HEK293T (cell line): ENCODE results near the gene PPP1R9B.

ENCODE experiments used
- CTCF ChIA-PET: fragments of 350-600 bp; formaldehyde crosslinking; extraction: SDS; loops from one replicate; lab custom pipeline; 2021; ENCODE audit warnings: antibody characterized with exemption, inconsistent platforms; lab: Yijun Ruan, JAX
- POLR2A ChIA-PET: fragments of 350-600 bp; formaldehyde crosslinking; extraction: SDS; loops from one replicate; lab custom pipeline; 2020; ENCODE audit warnings: antibody characterized with exemption, inconsistent platforms; lab: Yijun Ruan, JAX
- DNase-seq: peaks from one replicate; pipeline ENCODE4 v3.0.0; 2012; ENCODE audit warnings: mixed read lengths; ENCODE audit errors: extremely low spot score
- ARNT ChIP-seq: fragments of 450-650 bp; IDR thresholded peaks from 2 replicates; pipeline ENCODE4 v1.6.1; 2017; ENCODE audit warnings: mild to moderate bottlenecking
- BHLHE40 ChIP-seq: fragments of 450-650 bp; IDR thresholded peaks from 2 replicates; pipeline ENCODE4 v1.6.1; 2016; ENCODE audit warnings: mild to moderate bottlenecking, moderate library complexity, borderline replicate concordance
- CTBP1 ChIP-seq: fragments of 450-650 bp; IDR thresholded peaks from 2 replicates; pipeline ENCODE4 v1.6.1; 2016; ENCODE audit warnings: borderline replicate concordance
- ELF4 ChIP-seq: fragments of 450-650 bp; IDR thresholded peaks from 2 replicates; pipeline ENCODE4 v1.6.1; 2017; ENCODE audit warnings: antibody characterized with exemption
- FOXA1 ChIP-seq: fragments of 450-650 bp; IDR thresholded peaks from 2 replicates; pipeline ENCODE4 v1.6.1; 2016; ENCODE audit warnings: mild to moderate bottlenecking
- FOXK2 ChIP-seq: fragments of 450-650 bp; IDR thresholded peaks from 2 replicates; pipeline ENCODE4 v1.6.1; 2016; ENCODE audit warnings: mild to moderate bottlenecking
- FOXM1 ChIP-seq: fragments of 450-650 bp; IDR thresholded peaks from 2 replicates; pipeline ENCODE4 v1.6.1; 2017; ENCODE audit warnings: mild to moderate bottlenecking, borderline replicate concordance
- HDGF ChIP-seq: fragments of 450-650 bp; IDR thresholded peaks from 2 replicates; pipeline ENCODE4 v1.6.1; 2017; ENCODE audit warnings: antibody characterized with exemption, borderline replicate concordance
- L3MBTL2 ChIP-seq: fragments of 450-650 bp; conservative IDR thresholded peaks from 2 replicates; pipeline ENCODE4 v1.6.1; 2016; ENCODE audit warnings: mild to moderate bottlenecking
- LEF1 ChIP-seq: fragments of 450-650 bp; IDR thresholded peaks from 2 replicates; pipeline ENCODE4 v1.6.1; 2017; ENCODE audit warnings: mild to moderate bottlenecking, borderline replicate concordance
- NFRKB ChIP-seq: fragments of 450-650 bp; IDR thresholded peaks from 2 replicates; pipeline ENCODE4 v1.6.1; 2016; ENCODE audit warnings: mild to moderate bottlenecking, moderate library complexity
- PKNOX1 ChIP-seq: fragments of 450-650 bp; IDR thresholded peaks from 2 replicates; pipeline ENCODE4 v1.6.1; 2016
- SP1 ChIP-seq: fragments of 450-650 bp; IDR thresholded peaks from 2 replicates; pipeline ENCODE4 v1.6.1; 2017
- SUZ12 ChIP-seq: fragments of 450-650 bp; IDR thresholded peaks from 2 replicates; pipeline ENCODE4 v1.6.1; 2016; ENCODE audit warnings: mild to moderate bottlenecking
- TARDBP ChIP-seq: fragments of 450-650 bp; IDR thresholded peaks from 2 replicates; pipeline ENCODE4 v1.6.1; 2016
- ZNF384 ChIP-seq: fragments of 450-650 bp; IDR thresholded peaks from 2 replicates; pipeline ENCODE4 v1.6.1; 2016

Gene PPP1R9B

GRCh38 chr17:50187751-50188530 is 37.5 kb upstream of the PPP1R9B start:
- DNase-seq: no peak
- POLR2A ChIA-PET: interaction anchor here (2.0 kb wide), 1 partner anchor 10 kb away, joined by 8 read pairs; no protein-coding TSS in a partner anchor
- CTCF ChIA-PET: interaction anchor here (1.0 to 1.5 kb wide), 3 partner anchors 10 to 18 kb away, joined by 4 to 5 read pairs (median 4); no protein-coding TSS in a partner anchor
- TF ChIP-seq FOXA1: no peak
- no peak for TF ChIP-seq ZNF384
- TF ChIP-seq LEF1: no peak
- no peak for TF ChIP-seq FOXK2
- TF ChIP-seq TARDBP: no peak
- no peak for TF ChIP-seq SP1
- no peak for TF ChIP-seq ELF4
- TF ChIP-seq ARNT: no peak
- no peak for TF ChIP-seq NFRKB
- no peak for TF ChIP-seq HDGF
- no peak for TF ChIP-seq PKNOX1
- no peak for TF ChIP-seq CTBP1
- TF ChIP-seq FOXM1: no peak
- TF ChIP-seq L3MBTL2: no peak
- TF ChIP-seq SUZ12: no peak
- no peak for TF ChIP-seq BHLHE40

- ChIA-PET POLR2A (interaction anchor here (2.0 kb wide), 1 partner anchor 10 kb away, joined by 8 read pairs; no protein-coding TSS in a partner anchor), CTCF (interaction anchor here (1.0 to 1.5 kb wide), 3 partner anchors 11 to 18 kb away, joined by 4 to 5 read pairs (median 4); no protein-coding TSS in a partner anchor)
- DNase-seq: no peak
- no peak for TF ChIP-seq ELF4
- TF ChIP-seq SP1: no peak
- no peak for TF ChIP-seq L3MBTL2
- no peak for TF ChIP-seq BHLHE40
- TF ChIP-seq ZNF384: no peak
- TF ChIP-seq FOXM1: no peak
- no peak for TF ChIP-seq FOXK2
- no peak for TF ChIP-seq SUZ12
- no peak for TF ChIP-seq NFRKB
Measured at GRCh38 chr17:50187394-50187725, 36.9 kb upstream of the PPP1R9B start.

GRCh38 chr17:50186661-50187393 is 36.4 kb upstream of the PPP1R9B start:
- CTCF ChIA-PET: interaction anchor here (1.5 kb wide), 2 partner anchors 11 to 13 kb away, joined by 4 to 5 read pairs; no protein-coding TSS in a partner anchor
- POLR2A ChIA-PET: interaction anchor here (2.0 kb wide), 1 partner anchor 9 kb away, joined by 8 read pairs; no protein-coding TSS in a partner anchor
- TF ChIP-seq ARNT (no peak), FOXK2 (no peak), FOXA1 (no peak)
- DNase-seq: no peak

GRCh38 chr17:50185631-50186471 is 35.4 kb upstream of the PPP1R9B start:
- CTCF ChIA-PET: no interaction called here
- POLR2A ChIA-PET: no interaction called here
- TF ChIP-seq SP1: no peak
- TF ChIP-seq SUZ12: no peak
- no peak for TF ChIP-seq NFRKB
- TF ChIP-seq FOXK2: no peak
- TF ChIP-seq ARNT: no peak
- no peak for TF ChIP-seq PKNOX1
- no peak for TF ChIP-seq HDGF
- no peak for TF ChIP-seq CTBP1
- no peak for TF ChIP-seq L3MBTL2
- TF ChIP-seq ELF4: no peak
- no peak for TF ChIP-seq LEF1
- TF ChIP-seq TARDBP: no peak
- no peak for TF ChIP-seq ZNF384
- no peak for TF ChIP-seq FOXM1
- DNase-seq: no peak

- CTCF ChIA-PET: no interaction called here
- no peak for DNase-seq
- TF ChIP-seq BHLHE40 (no peak), SP1 (no peak), FOXK2 (no peak), CTBP1 (no peak), ARNT (no peak), FOXA1 (no peak), LEF1 (no peak), SUZ12 (no peak), NFRKB (no peak), PKNOX1 (no peak)
- POLR2A ChIA-PET: no interaction called here
Measured at GRCh38 chr17:50184611-50185398, 34.3 kb upstream of the PPP1R9B start.
